ENCODE results near the gene CAPN15. TPM values are rescaled to one million over a fixed set of nuclear protein-coding genes. Genes with fewer than 3 reads are reported as not detected.
A peak's percentile ranks its signal among the peaks of the same experiment; 100 is the strongest.

Gene CAPN15
- total and polyA plus RNA-seq, 8 donors = 16.7 to 57.2 (median 27.1) TPM

GRCh38 chr16:577796-578195 lies 50.3 kb downstream of the CAPN15 start:
- no peak for TF ChIP-seq CTCF (IDR thresholded peaks at IDR 0.05)
- DNase-seq (no peak), ATAC-seq (no peak)
- H3K27ac ChIP-seq = no peak overlapping the region
- no peaks in the 10 kb centered on the region for H3K27me3 ChIP-seq
- peaks cover 0 to 42% of the 10 kb centered on the region in 2 donors for H3K36me3 ChIP-seq
- peaks cover 0 to 9% of the 10 kb centered on the region in 2 donors for H3K4me1 ChIP-seq
- H3K4me3 ChIP-seq = no peak overlapping the region
- intact Hi-C loops (cut with DNase I) = loop anchor here in 1 of 2 donors (5.0 kb wide), 1 partner anchor 85 kb away; no protein-coding TSS in a partner anchor
- H3K9me3 ChIP-seq = no peaks in the 10 kb centered on the region

- Histone ChIP-seq H3K4me1 (peaks cover 0 to 9% of the 10 kb centered on the region in 2 donors), H3K4me3 (no peak overlapping the region), H3K27me3 (no peaks in the 10 kb centered on the region), H3K36me3 (peaks cover 0 to 47% of the 10 kb centered on the region in 2 donors), H3K9me3 (no peaks in the 10 kb centered on the region), H3K27ac (no peak overlapping the region)
- no peak for DNase-seq
- TF ChIP-seq CTCF (IDR thresholded peaks at IDR 0.05) = no peak
- ATAC-seq = no peak
- intact Hi-C loops (cut with DNase I) = loop anchor here in 1 of 2 donors (5.0 kb wide), 1 partner anchor 84 kb away; no protein-coding TSS in a partner anchor
These were observed 50.8 kb downstream of the CAPN15 start for GRCh38 chr16:578232-578869.

- TF ChIP-seq CTCF (IDR thresholded peaks at IDR 0.05) = peak; percentile 68 to 89
- peaks cover 0 to 9% of the 10 kb centered on the region in 2 donors for H3K4me1 ChIP-seq
- H3K27ac ChIP-seq = no peak overlapping the region
- intact Hi-C loops (cut with DNase I) = loop anchor here in 1 of 2 donors (5.0 kb wide), 1 partner anchor 83 kb away; no protein-coding TSS in a partner anchor
- no peaks in the 10 kb centered on the region for H3K27me3 ChIP-seq
- no peak overlapping the region for H3K4me3 ChIP-seq
- peaks cover 0 to 44% of the 10 kb centered on the region in 2 donors for H3K36me3 ChIP-seq
- ATAC-seq (peak; percentile 93), DNase-seq (peak in 3 of 4 donors; percentile 60 to 94 (median 67))
- H3K9me3 ChIP-seq = no peaks in the 10 kb centered on the region
These were observed 51.4 kb downstream of the CAPN15 start for GRCh38 chr16:578870-579405.

GRCh38 chr16:580141-580945 lies 52.8 kb downstream of the CAPN15 start:
- H3K36me3 ChIP-seq = peaks cover 0 to 30% of the 10 kb centered on the region in 2 donors
- TF ChIP-seq CTCF (IDR thresholded peaks at IDR 0.05) = no peak
- H3K4me1 ChIP-seq = peaks cover 0 to 9% of the 10 kb centered on the region in 2 donors
- no peak for DNase-seq
- intact Hi-C loops (cut with DNase I) = no loop called here
- no peak overlapping the region for H3K27ac ChIP-seq
- no peak for ATAC-seq
- no peak overlapping the region for H3K4me3 ChIP-seq
- no peaks in the 10 kb centered on the region for H3K9me3 ChIP-seq
- H3K27me3 ChIP-seq = no peaks in the 10 kb centered on the region
